HG03575 (cell line): ENCODE data around the gene CCDC92B.
"Not testable (repeated sequence)": the region's sequence is repeated elsewhere in the genome, so short reads cannot be mapped to it uniquely, and the experiment has no call there.

ENCODE experiments used
- ATAC-seq: cut with Tn5 transposase; IDR thresholded peaks from one replicate; pipeline ENCODE4 v1.9.1; 2021; ENCODE audit not compliant: unreplicated experiment, insufficient number of reproducible peaks, low FRiP score; ENCODE audit errors: extremely low read depth

CCDC92B gene

DNA sequence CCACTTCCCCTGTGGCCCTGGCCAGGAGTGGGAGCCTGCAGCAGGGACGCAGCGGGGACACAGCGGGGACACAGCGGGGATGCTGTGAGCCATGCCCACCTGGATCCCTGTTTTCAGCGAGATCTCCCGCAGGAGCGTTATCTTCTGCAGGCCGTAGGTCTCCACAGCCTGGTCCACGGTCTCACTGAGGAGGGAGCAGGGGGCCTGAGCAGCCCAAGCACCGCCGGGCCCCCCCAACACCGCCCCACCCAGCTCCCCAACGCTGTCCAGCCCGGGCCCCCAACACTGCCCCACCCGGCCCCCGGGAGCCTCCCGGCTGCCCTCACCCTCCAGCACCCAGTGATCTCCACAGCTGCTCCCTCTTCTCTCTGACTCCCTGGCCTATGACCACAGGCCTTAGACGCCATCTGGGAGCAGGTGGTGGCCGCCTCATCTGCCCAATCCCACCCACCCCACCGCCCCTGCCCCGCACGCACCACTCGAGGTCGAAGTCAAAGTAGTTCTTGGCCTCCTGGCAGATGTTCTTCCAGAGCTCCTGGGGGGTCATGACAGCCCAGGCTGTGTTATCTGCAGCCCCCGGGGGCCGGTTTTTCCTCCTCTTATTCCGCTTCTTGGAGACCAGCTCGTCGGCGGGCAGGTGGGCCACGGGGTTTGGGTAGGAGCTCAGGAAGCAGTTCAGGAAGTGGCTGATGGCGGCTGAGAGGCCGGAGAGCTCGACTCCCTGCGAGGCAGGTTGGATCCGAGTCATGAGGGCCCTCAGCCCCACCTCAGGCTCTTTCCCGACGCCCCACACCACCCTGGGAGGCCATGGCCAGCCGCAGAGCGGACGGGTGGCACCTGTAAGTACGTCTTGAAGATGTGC, 54.8 kb downstream of the CCDC92B start:
- ATAC-seq: no peak

DNA sequence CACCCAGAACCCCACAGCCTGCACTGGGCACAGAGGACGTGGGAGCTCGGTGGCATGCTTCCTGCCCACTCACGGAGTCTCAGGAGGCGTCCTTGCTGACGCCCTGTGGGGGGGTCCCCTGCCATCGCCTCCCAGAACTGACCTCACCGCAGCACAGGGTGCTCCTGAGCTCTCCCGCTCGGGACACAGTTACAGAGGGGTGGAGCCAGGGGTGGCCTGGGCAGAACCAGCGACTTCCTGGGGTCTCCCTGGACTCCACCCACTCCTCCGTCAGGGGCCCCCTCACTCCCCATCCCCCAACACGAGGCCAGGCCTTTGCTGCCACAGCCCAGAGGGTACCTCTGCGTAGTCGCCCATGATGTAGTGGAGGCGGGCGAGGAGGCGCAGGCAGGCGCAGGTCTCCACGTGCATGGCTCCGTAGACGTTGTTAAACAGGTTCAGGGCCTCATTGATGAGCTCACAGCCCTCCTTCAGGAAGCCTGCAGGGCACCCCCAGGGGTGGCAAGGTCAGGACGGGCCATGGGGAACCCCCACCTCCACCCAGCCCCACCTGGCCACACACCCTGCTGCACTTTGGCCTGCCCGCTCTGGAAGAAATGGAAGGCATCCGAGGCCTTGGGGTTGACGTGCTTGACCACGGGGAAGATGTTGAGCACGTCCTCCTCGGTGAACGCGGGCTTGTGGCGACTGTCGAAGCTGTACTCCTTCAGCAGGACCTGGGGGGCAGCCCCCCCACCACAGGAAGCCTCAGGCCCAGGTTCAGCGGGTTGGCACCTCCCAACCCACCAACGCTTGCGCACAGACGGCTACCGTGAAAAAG, 55.7 kb downstream of the CCDC92B start:
- ATAC-seq: no peak

DNA sequence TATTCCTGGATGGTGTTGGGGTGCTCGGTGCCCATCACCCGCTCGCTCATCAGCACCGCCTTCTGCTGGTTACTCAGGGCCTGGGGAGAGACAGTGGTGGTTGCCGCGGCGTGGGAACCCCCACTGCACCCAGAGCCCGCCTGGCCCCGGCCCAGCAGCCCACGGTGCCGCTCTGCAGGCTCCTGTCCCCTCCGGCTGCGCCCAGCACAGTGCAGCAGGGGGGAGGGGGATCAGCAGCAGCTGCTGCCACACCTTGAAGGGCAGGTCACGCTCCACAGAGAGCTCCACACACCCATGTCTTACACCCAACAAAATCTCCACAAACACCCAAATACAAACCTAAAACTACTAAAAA, 56.7 kb downstream of the CCDC92B start:
- no peak for ATAC-seq

DNA sequence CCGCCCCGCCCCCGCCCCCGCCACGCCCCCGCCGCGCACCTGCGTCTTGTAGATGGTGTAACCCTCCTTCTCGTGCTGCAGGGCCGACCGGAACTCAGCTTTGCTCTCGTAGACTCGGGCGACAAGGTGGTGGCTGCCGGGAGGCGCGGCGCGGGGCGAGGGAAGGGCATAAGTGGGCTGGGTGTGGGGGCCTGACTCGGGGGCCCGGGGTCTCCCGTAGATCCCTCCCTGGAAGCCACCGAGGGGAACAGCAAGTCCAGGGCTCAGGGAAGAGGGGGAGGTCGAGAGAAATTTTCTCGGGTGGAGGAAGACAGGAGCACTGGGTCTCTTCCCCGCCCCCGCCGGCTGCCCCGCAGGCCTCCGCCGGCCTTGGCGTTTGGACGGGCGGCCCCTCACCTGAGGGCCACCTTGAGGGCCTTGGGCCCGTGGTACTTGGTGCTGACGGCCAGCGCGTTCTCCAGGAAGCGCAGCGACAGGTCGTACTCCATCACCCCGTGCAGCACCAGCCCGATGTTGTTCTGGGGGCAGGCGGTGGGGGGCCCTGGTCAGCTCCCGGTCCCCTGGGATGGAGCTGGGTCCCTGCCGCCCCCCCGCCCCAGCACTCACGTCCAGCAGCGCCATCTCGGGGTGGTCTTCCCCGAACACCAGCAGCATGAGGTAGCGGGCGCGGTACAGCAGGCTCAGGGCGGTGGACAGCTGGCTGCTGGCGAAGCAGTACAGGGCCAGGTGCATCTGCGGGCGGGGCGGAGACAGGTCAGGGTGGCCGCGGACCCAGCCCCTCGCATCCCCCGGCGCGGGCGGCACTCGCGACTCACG, 57.3 kb downstream of the CCDC92B start:
- ATAC-seq: no peak

DNA sequence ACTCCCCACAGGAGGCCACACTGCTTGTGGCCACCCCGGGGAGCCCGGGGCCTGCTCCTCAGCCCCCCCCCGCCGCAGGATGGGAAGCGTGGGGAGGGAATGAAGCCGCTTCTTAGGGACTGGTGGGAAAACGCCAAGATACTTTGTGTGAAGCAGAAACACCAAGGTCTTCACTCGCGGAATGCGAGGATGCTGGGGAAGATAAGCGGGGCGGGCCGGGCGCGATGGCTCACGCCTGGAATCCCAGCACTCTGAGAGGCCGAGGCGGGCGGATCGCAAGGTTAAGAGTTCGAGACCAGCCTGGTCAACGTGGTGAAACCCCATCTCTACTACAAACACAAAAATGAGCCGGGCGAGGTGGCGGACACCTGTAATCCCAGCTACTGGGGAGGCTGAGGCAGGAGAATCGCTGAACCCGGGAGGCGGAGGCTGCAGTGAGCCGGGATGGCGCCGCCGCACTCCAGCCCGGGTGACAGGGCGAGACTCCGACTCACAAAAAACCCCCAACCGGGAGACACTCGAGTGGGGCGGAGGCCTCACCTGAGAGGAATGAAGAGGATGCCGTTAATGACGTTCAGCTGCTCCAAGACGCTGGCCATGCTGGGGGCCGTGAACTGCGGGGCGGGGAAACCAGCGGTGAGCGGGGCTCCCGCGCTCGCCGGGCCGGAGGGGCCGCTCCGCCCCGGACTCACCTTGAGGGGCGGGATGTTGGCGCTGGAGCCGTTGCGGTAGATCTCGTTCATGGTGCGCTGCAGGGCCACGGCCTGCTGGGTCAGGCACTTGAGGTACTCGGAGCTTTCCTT, 58.2 kb downstream of the CCDC92B start:
- ATAC-seq: no peak

DNA sequence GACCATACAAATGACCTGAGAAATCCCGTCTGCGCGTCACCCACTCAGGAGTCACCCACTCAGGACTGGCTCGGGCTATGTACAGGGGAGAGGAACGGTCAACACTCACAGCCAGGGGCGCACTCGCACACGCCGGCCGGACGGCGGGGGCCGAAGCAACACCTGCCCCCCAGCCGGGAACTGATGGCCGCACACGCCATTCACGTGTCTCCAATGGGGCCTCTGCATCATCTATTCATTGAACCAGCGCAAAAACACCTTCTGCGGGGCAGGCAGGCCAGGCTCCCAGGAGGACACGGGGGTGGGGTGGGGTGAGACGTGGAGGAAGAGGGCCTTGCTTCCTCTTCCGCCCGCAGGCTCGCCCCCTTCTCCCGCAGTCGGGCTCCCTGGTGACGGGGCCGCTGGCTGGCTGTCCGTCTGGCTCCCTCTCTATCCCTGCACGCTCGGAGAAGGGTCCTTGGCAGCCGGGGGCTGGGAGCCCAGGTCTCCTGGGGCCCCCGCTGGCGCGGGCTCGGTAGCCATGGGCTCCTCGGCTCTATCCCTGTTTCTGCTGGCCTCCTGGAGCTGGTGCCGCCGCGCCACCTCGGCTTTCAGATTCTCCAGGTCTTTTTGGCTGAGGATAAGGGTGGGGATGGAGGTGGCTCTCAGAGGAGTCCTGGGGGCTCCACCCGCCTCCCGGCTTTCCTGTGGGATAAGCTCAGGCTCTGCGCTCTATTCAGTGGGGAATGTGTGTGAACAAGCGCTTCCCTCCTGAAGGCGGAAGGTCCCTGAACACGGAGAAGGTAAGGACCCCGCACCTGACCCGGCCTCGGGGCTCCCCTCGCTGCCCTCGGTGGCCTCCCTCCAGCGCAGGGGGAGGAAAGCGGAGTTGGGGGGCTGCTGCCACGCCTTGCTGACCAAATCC, 59.0 kb downstream of the CCDC92B start:
- ATAC-seq: no peak

DNA sequence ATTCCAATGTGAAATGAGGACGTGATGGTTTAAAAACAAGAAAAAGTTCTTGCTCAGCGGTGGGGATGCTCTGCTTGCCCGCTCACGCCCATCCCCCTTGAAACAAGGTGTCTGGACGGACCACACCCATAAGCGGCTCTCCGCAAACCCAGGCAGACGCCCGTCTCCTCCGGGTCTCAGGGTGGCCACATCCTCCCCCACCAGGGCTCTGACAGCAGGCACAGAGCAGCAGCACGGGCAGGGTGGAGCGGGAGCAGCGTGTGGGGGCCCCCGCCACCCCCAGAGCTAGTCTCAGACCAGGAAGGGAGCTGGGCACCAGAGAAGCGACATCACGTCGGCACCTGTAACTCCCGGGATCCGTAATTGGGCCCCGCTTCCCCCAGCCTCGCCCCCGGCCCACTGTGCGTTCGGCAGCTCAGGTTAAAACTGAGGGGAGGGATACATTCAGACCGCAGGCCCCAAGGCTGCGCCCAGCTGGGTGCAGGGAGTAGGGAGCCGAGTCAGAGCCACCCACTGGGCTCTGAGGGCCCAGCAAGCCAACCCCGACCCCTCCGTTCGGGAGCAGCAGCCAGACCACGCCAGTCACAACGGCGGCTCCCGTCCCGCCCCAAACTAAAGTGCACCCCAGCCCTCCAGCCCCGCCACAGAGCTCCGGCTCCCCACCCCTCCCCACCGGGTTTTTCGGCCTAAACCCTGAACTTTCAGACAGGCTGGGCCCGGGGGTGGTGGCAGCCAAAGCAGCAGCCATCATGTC, 59.9 kb downstream of the CCDC92B start:
- ATAC-seq: no peak

DNA sequence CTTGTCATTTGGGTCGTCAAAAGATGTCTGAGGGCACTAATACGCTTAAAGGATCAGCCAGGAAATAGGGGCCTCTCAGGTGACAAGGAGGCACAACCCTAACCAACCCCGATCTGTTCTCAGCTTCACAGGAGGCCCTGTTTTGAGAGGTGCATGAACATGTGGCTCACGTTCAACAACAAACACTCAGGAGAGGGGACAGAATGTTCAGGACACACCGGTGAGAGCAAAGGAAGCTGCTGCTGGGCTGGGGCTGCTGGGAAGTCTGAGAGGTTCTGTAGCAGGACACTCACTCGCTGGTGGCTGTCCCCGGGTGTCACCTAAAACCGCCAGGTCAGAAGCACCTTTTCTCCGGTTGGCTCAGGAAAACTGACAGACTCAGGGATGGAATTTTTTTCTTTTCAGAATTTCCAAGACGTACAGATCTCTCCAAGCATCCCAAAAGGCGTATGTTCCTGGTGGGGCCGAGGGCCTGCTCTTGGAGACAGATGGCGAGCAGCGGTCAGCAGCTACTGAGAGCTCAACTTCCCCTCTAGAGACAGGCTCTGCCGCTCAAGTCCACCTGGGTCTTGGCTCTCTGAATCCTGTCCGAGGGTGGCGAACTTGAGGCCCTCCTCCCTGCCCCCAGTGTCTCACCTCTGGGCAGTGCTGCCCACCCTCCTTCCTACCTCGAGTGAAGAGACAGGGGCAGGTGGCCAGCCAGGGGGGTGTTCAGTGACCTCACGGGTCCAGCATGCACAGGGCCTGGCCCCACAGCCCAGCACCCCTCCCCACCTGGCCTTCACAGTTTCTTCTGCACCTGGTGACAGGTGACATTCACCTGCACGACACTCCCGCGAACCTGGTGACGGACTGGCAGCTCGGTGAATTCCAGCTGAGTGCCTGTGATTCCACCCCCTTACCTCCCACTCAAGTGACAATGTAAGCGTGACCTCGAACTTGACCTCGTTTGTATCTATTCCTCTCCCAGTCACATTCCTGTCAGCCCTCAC, 60.8 kb downstream of the CCDC92B start:
- ATAC-seq: no peak

DNA sequence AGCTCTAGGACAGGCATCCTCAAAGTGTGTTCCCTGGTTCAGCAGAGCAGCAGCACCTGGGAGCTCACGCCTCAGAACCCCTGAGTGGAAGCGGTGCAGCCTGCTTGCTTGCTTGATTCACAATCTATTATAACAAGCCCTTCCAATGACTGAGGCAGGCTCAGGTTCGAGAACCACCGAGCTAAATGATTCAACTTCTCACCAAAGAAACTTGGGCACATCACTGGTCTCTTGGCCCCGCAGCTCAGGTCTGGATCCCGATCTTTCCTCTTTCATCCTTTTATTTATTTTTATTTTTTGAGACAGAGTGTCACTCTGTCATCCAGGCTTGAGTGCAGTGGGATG, 62.4 kb downstream of the CCDC92B start:
- ATAC-seq: no peak

DNA sequence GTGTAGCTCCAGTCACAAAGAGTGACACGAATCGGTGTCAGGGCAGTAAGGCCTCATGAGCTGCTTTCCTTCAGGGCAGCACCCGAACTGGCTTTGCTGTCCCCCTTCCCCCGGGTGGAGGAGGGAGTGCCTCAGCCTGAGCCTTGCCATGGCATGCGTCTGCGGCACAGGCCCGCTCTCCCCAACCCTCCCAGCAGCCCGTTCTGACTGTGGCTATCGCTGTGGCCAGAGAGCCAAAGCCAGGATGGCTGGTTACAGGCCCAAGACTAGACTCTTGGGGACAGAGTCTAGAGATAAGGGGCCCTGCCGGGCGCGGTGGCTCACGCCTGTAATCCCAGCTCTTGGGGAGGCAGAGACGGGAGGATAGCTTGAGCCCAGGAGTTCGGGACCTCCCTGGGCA, 63.8 kb downstream of the CCDC92B start:
- no peak for ATAC-seq

DNA sequence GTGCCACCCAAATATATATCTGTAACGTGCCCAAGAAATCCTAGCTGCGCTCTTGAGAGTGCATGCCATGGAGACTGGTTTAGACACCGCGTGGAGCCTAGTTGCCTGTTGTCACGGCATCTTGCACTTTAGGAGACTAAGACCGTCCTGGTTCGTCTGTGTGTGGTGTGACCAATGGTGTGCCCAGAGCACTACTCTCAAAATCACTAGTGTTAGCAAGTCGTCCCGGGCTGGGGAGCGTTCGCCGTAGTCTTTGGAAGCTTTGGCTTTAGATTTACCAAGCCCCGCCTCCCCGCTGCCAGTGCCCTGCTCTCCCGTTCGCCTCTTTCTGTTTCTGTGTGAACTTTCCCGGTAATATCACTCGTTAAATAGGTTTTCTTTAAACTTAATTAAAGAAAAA, 64.9 kb downstream of the CCDC92B start:
- ATAC-seq: no peak

DNA sequence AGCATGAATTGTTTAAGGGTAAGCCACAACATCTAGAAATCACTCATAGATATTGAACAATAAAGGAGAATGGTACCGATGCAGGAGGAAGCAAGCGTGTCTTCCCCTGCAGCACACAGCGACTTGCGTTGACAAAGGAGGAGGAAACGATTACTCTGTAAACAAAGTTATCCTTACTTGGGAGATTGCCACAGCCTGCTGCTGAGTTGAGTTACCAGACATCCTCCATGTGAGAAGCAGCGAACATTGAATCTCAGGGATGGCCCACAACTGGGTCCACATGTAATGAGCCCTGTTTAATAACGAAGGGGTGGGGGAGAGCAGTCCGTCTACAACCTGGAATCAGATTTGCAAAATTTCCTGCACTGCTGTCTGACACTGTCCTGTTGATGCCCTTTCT, 65.5 kb downstream of the CCDC92B start:
- ATAC-seq: no peak

DNA sequence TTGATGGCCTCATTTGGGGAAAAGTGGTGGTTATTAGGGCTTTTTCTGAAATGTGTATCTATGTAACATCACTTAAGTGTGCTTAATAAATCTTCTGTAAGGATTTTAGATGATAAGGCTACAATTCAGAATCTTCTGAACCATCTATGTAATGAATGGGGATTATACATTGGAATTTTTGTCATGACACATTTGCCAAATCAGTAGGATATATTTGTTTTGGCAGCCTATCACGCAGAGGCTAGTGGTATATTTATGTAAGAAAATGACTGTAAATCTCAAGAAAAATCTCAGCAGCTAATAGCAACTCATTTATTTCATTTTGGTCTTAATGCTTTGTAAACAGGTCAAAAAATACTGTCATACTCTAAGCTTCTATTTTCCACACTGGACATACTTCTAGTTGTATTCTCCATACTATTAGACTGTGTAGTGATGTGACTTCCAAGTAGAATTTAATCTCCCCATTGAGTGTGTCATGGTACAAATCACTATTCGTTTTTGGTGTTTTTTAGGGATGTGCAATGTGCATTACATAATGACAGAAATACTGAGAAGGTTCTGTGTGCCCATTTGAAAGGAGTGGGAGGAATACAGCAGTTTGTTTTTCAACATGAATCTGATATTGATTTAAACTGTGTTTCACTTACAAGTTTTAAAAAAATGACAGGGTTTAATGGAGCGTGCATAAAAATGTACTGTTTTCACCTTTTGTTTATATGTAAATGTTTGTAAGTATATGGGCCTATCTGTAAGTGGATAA, 67.1 kb downstream of the CCDC92B start:
- ATAC-seq: no peak

DNA sequence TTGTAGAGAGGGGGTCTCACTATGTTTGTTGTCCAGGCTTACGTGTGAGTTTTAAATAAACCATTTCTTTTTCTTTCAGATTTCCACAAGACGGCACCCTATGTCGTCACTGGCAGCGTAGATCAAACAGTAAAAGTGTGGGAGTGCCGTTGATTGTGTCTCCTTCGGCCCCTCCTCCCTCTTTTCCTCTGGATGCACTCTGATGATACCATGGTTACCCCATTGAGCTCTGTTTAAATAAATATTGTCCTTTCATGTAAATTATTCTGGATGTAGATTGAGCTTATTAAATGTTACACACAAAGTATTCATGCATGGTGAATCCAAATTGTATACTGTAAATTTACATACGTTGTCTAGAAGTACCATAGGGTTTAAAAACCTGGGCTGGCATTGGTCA, 67.8 kb downstream of the CCDC92B start:
- ATAC-seq: no peak

DNA sequence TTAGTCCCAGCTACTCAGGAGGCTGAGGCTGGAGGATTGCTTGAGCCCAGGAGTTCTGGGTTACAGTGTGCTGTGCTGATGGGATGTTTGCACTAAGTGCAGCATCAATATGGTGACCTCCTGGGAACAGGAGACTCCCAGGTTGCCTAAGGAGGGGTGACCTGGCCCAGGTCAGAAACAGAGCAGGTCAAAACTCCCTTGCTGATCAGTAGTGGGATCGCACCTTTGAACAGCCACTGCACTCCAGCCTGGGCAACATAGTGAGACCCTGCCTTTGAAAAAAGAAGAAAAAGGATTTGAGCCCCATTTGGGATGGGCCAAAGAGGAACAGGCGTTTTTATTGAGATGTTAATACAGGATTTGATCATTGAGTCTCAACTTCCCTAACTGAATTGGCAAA, 68.5 kb downstream of the CCDC92B start:
- ATAC-seq: no peak

DNA sequence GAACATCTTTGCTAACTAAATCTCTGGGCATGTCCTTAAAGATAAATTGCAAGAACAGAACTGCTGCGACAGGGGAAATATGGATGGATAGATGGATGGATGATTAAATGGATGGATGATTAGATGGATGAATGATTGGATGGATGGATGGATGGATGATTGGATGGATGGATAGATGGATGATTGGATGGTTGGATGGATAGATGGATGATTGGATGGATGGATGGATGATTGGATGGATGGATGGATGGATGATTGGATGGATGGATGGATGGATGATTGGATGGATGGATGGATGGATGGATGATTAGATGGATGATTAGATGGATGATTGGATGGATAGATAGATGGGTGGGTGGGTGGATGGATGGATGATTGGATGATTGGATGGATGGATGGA, 70.2 kb downstream of the CCDC92B start:
- ATAC-seq: not testable (repeated sequence)
